Measurements from ENCODE around the gene USP31. TPM values are rescaled to one million over a fixed set of nuclear protein-coding genes. Genes with fewer than 3 reads are reported as not detected.

The USP31 gene
- total and polyA plus RNA-seq, 2 of the 8 experiments (the other 6 are each of a cell fraction or from before 2014, with no cell fraction given): 6.7 to 19.0 TPM

- Histone ChIP-seq H3K23ac (ENCODE audit: insufficient read length) (no peak overlapping the region), H2BK20ac (ENCODE audit: low read length) (no peak overlapping the region), H3K4me1 (replicated peaks in 1 of 4; ENCODE audit: control insufficient read depth in 3 of 4, insufficient read depth in 4 of 4, low read length in 3 of 4) (peaks cover 0 to 3% (median 0%) of the 10 kb centered on the region in 4 experiments; a peak in 1 of 7 replicates), H3K4me3 (ENCODE audit: extremely low read depth in 1 of 4, insufficient read depth in 2 of 4, low read depth in 3 of 4, low read length in 4 of 4) (no peak overlapping the region), H3K9me3 (ENCODE audit: insufficient read depth in 2 of 2, low read depth in 1 of 2, low read length in 1 of 2) (no peaks in the 10 kb centered on the region), H3K27ac (ENCODE audit: low read depth, low read length) (no peak overlapping the region), H4K20me1 (replicated peaks in 1 of 2; ENCODE audit: control insufficient read depth in 1 of 2, insufficient read depth in 2 of 2, low read length in 2 of 2) (no peaks in the 10 kb centered on the region), H3K18ac (ENCODE audit: extremely low read depth, low read length) (no peak overlapping the region), H3K4ac (replicated peaks; ENCODE audit: insufficient read length, low read depth, low read length) (no peak overlapping the region), H4K8ac (ENCODE audit: extremely low read depth, insufficient read depth, low read length) (no peak overlapping the region), H2AFZ (ENCODE audit: low read length) (no peak overlapping the region), H3K4me2 (ENCODE audit: insufficient read depth in 1 of 2, low read depth in 2 of 2, low read length in 2 of 2) (no peak overlapping the region), H3K79me1 (ENCODE audit: low read depth, low read length) (no peaks in the 10 kb centered on the region), H2BK12ac (ENCODE audit: low read depth, low read length) (no peak overlapping the region), H2BK15ac (ENCODE audit: low read length) (no peak overlapping the region), H3K56ac (replicated peaks; ENCODE audit: insufficient read length, low read depth, low read length) (no peak overlapping the region), H3K9ac (replicated peaks in 1 of 4; ENCODE audit: extremely low read depth in 1 of 4, low read depth in 3 of 4, low read length in 3 of 4) (no peak overlapping the region), H3K14ac (ENCODE audit: insufficient read length) (no peak overlapping the region), H3K79me2 (ENCODE audit: control insufficient read depth in 1 of 2, insufficient read depth in 2 of 2, low read length in 2 of 2) (no peaks in the 10 kb centered on the region), H3K36me3 (ENCODE audit: control insufficient read depth in 2 of 4, insufficient read depth in 4 of 4, low read length in 3 of 4) (no peaks in the 10 kb centered on the region), H2AK5ac (ENCODE audit: low read depth, low read length) (no peak overlapping the region), H3K23me2 (ENCODE audit: low read depth, low read length) (no peaks in the 10 kb centered on the region), H3K27me3 (replicated peaks in 1 of 4; ENCODE audit: control insufficient read depth in 3 of 4, extremely low read depth in 1 of 4, insufficient read depth in 3 of 4, low read length in 3 of 4) (no peaks in the 10 kb centered on the region; a peak in 1 of 7 replicates), H4K91ac (replicated peaks; ENCODE audit: insufficient read length, low read length) (no peak overlapping the region), H4K5ac (ENCODE audit: insufficient read length, low read depth, low read length) (no peak overlapping the region), H2BK120ac (replicated peaks; ENCODE audit: low read depth, low read length) (no peak overlapping the region), H2BK5ac (ENCODE audit: low read depth, low read length) (no peak overlapping the region)
- no peak for FAIRE-seq
- CTCF ChIA-PET (ENCODE audit: partially characterized antibody): interaction anchor here (0.7 to 14.8 kb wide), 2 partner anchors 16 to 259 kb away, joined by 3 to 178 read pairs; no protein-coding TSS in a partner anchor
- TF ChIP-seq PHF8 (conservative IDR thresholded peaks at IDR 0.05; ENCODE audit: low read depth, low read length) (no peak), RAD21 (IDR thresholded peaks at IDR 0.05 in 1 of 2, conservative IDR thresholded peaks at IDR 0.05 in 1 of 2; ENCODE audit: low read depth in 2 of 2, low read length in 2 of 2) (no peak), SP4 (IDR thresholded peaks at IDR 0.05; ENCODE audit: low read length) (no peak)
- no peak for DNase-seq (ENCODE audit: low read depth in 1 of 2, low spot score in 2 of 2)
- POLR2A ChIA-PET (ENCODE audit: partially characterized antibody): no interaction called here
Measured at GRCh38 chr16:23175651-23176050, 26.4 kb upstream of the USP31 start.
